ENCODE results near the gene QRFP.

Gene QRFP

GRCh38 chr9:130921300-130921988 is 24.8 kb upstream of the QRFP start:
- no peak overlapping the region for H3K27ac ChIP-seq
- TF ChIP-seq CTCF (IDR thresholded peaks at IDR 0.05) (no peak), ZFX (IDR thresholded peaks at IDR 0.05; ENCODE audit: borderline replicate concordance) (no peak)

GRCh38 chr9:130920762-130921299 is 24.2 kb upstream of the QRFP start:
- H3K27ac ChIP-seq: no peak overlapping the region
- no peak for TF ChIP-seq ZFX (IDR thresholded peaks at IDR 0.05; ENCODE audit: borderline replicate concordance)
- TF ChIP-seq CTCF (IDR thresholded peaks at IDR 0.05): no peak

- TF ChIP-seq ZFX (IDR thresholded peaks at IDR 0.05; ENCODE audit: borderline replicate concordance) (no peak), CTCF (IDR thresholded peaks at IDR 0.05) (no peak)
- H3K27ac ChIP-seq: no peak overlapping the region
These were observed 23.6 kb upstream of the QRFP start for GRCh38 chr9:130920233-130920632.

- H3K27ac ChIP-seq: no peak overlapping the region
- TF ChIP-seq CTCF (IDR thresholded peaks at IDR 0.05) (no peak), ZFX (IDR thresholded peaks at IDR 0.05; ENCODE audit: borderline replicate concordance) (no peak)
These were observed 23.0 kb upstream of the QRFP start for GRCh38 chr9:130919559-130920145.

- TF ChIP-seq ZFX (IDR thresholded peaks at IDR 0.05; ENCODE audit: borderline replicate concordance): no peak
- TF ChIP-seq CTCF (IDR thresholded peaks at IDR 0.05): no peak
- no peak overlapping the region for H3K27ac ChIP-seq
These were observed 22.4 kb upstream of the QRFP start for GRCh38 chr9:130918826-130919558.

- TF ChIP-seq CTCF (IDR thresholded peaks at IDR 0.05) (no peak), ZFX (IDR thresholded peaks at IDR 0.05; ENCODE audit: borderline replicate concordance) (no peak)
- no peak overlapping the region for H3K27ac ChIP-seq
These were observed 21.7 kb upstream of the QRFP start for GRCh38 chr9:130918101-130918825.

All from 22Rv1 (cell line).